A673 (cell line): ENCODE data around the gene HLA-DMA.

ENCODE experiments used
- CTCF ChIP-seq: fragments of 300-800, 200-600 bp; sonication (generic); conservative IDR thresholded peaks from 2 replicates; pipeline ENCODE4 v1.5.1; 2017; ENCODE audit warnings: low read depth, mild to moderate bottlenecking, antibody characterized with exemption, low read length, moderate library complexity, mixed read lengths
- EZH2 ChIP-seq: fragments of 200-600 bp; sonication (generic); IDR thresholded peaks from 2 replicates; pipeline ENCODE4 v1.6.1; 2017; ENCODE audit warnings: borderline replicate concordance, low read depth, mild to moderate bottlenecking, mixed read lengths, antibody characterized with exemption, low read length; ENCODE audit not compliant: poor library complexity, severe bottlenecking

GRCh38 chr6:32963866-32964265 lies 11.0 kb upstream of the HLA-DMA start:
- no peak for TF ChIP-seq CTCF
- TF ChIP-seq EZH2: no peak
